Activated CD4-positive, alpha-beta T cell treated with anti-CD3 and anti-CD28 coated beads, Interleukin-2, amount 50 U/mL, for 1 hour (primary cell): Measurements from ENCODE around the gene CCR8.

Source experiments
- DNase-seq: peaks from one replicate; pipeline ENCODE4 v3.0.0-alpha.2; 2020

Gene CCR8, protein sequence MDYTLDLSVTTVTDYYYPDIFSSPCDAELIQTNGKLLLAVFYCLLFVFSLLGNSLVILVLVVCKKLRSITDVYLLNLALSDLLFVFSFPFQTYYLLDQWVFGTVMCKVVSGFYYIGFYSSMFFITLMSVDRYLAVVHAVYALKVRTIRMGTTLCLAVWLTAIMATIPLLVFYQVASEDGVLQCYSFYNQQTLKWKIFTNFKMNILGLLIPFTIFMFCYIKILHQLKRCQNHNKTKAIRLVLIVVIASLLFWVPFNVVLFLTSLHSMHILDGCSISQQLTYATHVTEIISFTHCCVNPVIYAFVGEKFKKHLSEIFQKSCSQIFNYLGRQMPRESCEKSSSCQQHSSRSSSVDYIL

DNA sequence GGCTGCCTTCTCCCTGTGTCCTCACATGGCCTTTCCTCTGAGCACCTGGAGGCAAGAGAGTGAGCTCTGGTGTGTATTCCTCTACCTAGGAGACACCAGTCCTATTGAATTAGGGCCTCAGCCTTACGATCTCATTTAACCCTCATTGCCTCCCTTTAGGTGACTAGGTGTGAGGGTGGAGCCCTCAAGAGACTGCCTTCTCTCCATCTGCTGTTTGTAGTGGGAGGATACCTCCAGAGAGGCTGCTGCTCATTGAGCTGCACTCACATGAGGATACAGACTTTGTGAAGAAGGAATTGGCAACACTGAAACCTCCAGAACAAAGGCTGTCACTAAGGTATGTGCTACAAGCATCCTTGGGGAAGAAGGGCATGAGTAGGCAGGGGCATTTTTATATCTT, at the start of gene CCR8:
CCR8 (plus strand) TSS at position 217 of the 400 bp plus-strand sequence. CDS start 2,623 bp downstream, outside the sequence.
- DNase-seq: no peak

DNA sequence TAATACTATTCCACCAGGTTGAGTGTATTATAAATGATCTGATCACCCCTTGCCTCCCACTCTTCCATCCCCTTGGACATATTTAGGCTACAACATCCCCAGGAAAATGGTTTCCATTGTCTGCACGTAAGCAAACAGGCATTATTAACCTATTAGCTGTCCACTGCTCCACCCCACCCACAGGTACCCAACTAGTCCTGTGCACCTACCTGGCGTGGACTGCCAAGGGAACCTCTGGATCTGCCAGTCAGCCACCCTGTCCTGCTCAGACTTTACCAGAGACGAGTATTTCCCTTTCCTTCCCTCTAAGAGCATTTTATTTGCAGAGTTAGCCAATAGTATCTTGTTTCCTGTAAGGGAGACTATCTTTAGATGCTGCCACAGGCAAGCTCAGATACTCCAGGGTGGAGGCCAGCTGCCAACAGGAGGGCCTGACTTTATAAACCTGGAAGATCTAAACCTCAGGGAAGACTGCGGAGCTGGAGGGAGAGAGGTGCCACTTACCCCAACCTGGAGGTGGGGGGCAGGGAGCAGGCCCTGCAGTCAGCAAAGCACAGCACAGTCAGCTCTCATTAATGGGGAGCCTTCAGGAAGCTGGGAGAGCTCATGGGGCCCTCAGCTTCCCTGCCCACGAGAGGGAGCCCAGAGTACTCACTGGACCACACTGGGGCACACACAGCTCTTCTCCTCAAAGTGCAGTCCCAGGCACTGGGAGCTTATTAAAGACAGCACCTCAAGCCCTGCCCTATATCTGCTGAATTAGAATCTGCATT, 49.6 kb upstream of the CCR8 start, which contains the start of gene CX3CR1:
CX3CR1 (minus strand) TSS at position 292 of the 773 bp plus-strand sequence. CDS start 13,527 bp downstream, outside the sequence.
- DNase-seq: no peak

DNA sequence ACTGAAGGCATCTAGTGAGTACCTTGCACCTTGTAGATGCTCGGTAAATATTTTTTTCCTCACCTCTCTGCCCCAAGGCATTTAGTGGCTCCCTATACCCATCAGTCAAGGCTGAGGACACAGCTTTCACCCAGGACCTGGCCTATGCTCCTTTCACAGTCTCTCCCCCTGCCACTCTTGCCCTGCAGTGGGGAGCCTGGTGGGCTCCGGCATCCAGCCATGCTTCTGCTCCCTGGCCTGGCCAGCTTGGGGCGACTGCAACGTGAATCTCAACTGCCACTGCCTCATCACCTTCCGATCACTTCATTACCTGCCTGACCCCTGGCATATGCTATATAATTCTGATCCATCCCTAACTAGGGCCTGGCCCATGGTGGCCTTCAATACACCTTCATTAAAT, 48.9 kb upstream of the CCR8 start:
- DNase-seq: no peak

DNA sequence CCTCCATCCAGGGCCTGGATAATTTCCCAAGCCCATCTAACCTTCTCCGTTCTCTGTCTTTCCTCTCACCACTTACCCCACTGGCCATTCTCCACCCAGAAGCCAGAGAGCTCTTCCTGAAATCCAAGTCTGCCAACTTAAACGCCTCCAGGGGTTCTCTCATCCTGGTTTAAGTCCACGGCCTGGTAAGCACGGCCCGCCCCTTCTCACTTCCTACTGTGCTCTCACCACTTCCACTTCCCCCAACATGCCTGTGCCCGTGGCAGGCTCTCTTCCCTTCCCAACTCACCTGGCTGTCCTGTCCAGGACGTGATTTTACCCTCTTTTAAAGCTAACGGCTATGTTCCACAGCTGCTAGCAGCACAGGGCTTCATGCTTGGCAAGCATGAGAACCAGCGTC, 48.0 kb upstream of the CCR8 start:
- no peak for DNase-seq

DNA sequence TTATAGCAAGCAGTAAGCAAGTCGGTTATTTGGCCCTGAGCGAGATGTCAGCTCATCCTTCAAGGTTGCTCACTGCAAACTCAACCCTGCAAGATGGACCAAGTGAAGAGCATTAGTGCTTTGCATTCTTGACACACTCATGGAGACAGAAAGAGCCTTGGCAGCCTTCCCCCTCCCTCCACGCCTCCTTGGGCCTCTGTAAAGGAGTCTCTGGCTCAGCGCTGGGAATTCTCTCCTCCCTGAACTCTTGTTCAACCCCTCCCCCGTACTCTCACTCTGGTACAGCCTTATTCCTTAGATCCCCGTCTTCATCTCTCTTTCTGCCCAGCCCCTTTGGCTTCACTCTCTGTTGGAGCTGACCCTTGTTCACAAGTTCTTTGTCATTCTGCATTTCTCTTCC, 47.5 kb upstream of the CCR8 start:
- DNase-seq: no peak

DNA sequence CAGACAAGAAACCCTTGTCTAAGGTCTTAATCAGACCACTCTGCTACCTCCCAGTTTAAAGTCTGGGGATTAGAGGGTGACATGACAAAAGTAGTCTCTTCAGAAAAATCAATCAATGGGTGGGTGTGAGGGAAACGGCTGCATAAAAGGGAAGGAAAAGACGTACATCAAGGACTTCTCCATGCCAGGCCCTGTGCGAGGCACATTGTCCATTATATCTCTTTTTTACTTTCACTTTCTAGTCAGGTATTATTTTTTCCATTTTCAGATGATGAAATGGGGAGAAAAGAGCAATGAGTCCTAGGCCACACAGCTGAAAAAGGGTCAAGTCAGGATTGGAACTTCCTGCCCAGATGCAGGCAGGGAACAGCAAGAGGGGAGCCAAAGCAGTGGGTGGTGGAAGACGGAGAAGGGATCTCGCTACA, 45.0 kb upstream of the CCR8 start:
- DNase-seq: no peak

DNA sequence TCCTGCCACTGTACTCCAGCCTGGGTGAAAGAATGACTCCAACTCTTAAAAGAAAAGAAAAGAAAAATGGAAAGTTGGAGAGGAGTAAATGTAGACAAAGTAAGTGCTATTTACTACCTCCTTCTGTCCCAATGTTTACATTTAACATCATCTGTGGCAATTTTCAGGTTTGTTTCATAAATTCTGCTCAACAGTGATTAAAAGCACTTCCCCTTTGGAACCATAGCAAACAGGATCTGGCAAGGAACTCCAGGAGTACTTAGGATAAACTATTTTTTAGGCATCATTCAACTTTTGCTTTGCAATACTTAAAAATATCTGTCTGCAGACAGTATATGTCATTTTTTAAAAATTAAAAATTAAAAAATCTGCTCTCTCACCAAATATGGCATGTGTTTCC, 44.2 kb upstream of the CCR8 start:
- no peak for DNase-seq

DNA sequence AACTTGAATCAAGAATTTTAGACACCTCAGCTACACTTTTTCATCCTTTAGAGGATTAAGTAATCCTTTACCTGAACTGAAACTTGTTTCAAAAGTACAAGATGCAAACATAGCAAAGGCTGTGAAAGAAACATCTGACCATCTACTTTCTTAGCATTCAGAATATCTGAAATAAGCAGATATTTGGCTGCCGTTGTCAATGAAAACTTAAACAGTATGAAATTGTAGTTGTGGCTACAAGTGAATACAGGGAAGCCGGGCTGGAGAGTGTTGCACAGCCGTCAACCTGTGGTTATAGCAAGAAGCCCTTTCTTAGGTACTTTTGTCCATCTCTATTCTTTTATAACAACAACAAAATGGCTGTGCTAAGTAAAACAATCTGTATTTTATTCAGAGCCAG, 42.7 kb upstream of the CCR8 start:
- DNase-seq: no peak

DNA sequence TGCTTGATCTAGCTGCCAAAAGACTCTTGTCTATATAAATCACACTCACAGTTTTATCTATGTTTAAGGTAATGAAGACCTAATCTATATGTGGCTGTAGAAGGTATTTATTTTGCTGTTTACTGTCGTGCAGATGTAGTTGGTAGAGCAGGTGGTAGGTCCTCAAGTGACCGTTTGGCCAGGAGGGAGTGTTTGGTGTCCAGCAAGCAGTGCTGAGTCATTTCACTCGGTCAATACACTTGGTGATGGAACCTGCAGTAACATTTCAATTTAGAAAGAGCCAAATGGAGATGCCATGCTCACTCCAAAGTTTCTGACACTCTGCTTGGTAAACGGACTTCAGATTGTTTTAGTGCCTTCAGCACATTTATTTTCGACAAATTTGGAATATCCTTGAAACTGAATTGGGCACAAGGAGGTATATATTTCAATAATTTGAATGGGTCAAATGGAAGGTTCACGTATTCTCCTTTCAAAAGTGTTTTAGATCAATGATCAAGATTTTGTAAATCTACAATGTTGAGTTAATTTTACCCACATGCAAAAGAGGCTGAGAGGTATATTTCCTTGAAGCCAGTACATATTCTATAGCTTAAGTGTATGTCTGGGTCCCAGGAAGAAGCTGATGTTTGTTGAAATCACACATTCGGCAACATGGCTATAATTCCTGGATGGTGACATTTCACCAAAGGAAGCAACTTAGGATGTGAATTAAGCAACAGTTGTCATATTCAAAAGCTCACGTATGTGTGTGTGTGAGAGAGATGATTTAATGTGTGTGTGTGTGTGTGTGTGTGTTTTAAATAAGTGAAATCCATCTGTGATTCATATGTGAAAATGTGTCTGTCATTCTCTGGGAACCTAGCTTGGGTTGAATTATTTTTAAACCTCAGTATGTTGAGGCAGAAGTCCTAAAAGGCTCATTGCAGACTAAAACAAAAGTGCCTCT, 42.0 kb upstream of the CCR8 start:
- DNase-seq: no peak

DNA sequence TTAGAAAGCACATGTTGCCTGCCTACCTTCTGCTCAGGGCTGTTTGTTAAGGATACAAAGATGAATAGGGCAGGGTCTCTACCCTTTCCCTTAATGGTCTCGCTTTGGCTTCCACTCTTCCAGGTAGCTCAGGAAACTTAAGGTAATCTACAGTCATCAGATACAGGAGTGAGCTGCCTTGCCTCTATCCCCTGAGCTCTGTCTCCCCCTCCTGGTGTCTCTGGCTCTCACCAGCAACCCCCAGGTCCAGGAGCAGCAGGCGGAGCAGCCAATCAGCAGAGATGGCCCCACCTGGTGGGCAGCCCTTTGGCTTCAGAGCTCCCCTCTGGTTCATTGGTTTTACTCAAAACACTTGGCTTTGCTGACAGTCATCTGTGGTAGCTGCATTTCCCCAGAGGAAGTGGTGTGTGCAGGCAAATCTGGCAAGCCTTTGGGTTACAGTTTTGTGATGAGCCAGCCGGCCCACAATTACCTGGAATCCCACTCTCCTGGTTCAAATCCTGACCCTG, 41.2 kb upstream of the CCR8 start:
- DNase-seq: peak; percentile 74

DNA sequence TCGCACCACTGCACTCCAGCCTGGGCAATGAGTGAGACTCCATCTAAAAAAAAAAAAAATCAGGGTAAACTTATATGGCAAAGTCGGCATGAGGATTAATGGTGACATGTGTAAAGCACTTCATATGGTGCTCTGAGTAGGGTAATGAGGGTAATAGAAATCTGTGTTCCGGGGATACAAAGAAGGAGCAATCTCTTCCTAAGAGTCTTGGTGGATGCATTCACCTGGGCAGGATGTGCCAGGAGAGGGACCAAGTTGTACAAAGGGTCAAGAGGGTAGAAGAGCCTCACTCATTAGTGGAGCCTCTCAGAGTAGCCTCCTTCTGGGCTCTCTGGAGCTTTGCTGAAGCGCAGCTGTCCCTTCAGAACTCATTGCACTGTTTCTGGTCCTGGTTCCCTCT, 40.4 kb upstream of the CCR8 start:
- no peak for DNase-seq

DNA sequence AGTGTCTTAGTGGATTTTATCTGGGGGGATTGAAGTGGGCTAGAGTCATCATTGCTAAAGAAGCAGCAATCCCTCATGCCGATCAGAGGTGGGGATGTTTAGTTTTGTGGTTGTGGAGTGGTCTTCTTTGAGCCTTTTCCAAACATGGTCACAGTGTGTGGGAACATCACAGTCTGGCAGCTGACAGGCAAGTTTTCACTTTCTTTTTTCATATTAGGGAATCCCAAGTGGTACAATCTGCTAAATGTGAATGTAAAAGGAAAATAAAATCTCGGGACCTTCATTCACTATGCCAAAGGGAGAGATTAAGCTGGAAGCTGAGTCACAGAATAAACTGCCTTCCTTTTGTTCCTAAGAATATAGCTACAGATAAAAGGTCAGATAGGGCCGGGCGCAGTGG, 39.3 kb upstream of the CCR8 start:
- DNase-seq: no peak

DNA sequence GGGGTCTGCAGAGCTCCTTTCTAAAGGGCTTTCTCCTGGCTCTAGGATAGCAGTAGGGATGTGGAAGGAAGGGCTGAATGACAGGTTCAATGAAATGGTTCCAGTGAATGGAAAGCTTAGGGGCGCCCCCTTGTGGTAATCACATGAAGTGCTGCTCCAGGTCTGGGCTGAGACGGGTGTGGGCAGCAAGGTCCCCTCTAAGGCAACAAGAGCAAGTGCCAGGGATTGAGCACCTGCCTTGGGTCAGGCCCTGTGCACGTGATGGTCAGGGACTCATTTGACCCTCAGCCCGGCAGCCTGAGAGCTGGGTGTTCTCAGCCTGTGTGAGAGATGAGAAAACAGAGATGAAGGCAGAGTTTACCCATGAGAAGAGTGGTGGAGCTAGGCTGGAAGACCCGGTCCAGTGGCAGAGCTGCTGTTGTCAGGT, 37.6 kb upstream of the CCR8 start:
- DNase-seq: peak; percentile 71

DNA sequence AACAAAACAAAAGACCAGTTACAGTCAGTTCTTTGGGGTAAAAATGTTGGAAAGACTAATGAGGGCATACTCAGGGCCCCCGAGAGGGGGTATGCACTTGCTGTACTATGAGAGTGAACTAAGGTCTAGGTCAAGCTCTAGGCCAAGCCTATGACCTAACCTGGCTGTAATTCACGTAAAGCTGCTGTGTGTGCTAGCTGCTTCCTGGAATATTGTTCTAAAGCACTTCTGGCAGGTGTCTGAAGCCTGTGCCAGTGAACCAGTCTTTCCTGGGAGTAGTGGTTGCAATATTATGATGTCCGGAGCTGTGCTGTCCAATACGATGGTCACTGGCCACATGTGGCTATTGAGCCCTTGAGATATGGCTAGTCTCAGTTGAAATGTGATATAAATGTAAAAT, 36.5 kb upstream of the CCR8 start:
- DNase-seq: no peak

DNA sequence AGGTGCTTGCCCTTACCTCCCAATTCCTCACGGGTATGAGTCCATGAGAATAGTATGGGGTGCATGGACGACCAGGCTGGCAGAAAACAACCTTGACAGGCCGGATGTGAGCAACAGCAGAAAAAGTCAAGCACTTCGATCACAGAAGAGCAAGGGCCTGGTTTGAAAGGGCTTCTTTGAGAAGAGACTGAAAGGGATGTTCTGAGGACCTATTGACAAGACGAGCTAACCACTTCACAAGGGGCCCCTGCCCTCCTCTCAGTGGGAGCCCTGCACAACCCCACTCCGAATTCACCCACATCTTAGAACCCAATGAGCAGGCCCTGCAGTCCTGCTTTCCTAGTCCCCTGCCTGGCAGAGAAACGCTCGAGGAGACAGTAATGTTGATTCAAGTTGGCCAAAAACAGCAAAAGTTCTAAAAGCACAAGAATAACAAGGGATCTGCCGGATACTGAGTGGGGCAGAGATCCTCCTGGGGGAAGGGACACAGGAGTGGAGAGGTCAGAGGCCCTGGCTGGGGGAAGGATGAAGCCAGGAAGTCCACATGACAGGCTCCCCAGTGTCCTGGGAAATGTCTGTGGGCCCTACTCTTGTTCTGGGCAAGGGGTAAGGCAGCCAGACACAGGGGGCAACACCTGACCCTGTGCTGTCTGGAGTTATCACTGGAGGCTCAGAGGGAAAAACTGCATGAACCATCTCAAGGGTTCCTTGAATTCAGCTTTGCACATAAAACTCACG, 34.9 kb upstream of the CCR8 start:
- no peak for DNase-seq

DNA sequence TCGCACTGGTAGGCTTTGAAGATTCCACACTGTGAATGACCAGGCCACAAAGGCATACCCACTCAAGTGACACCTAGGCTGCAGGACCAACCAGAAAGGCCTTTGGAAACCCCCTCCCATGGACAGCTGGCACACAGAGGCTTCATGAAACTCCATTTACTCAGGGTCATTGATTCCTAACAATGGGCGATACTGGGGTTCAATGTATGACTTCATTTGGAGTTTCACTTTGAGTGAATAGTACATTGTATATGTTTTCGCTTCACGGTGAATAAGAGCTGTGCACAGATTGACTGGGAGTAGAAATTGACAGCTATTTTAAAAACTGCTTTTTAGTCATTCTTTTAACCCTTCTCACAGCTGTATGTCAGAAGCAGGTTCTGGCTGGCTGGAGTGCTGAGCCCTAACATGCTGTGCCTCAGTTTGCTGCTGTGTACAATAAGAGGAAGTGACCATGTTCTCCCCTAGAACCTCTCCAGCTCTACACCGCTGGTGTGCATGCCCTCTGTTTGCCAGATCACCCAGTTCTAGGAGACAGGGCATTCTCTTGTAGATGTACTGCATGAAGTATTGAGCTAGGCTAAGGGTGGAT, 34.2 kb upstream of the CCR8 start:
- DNase-seq: no peak

DNA sequence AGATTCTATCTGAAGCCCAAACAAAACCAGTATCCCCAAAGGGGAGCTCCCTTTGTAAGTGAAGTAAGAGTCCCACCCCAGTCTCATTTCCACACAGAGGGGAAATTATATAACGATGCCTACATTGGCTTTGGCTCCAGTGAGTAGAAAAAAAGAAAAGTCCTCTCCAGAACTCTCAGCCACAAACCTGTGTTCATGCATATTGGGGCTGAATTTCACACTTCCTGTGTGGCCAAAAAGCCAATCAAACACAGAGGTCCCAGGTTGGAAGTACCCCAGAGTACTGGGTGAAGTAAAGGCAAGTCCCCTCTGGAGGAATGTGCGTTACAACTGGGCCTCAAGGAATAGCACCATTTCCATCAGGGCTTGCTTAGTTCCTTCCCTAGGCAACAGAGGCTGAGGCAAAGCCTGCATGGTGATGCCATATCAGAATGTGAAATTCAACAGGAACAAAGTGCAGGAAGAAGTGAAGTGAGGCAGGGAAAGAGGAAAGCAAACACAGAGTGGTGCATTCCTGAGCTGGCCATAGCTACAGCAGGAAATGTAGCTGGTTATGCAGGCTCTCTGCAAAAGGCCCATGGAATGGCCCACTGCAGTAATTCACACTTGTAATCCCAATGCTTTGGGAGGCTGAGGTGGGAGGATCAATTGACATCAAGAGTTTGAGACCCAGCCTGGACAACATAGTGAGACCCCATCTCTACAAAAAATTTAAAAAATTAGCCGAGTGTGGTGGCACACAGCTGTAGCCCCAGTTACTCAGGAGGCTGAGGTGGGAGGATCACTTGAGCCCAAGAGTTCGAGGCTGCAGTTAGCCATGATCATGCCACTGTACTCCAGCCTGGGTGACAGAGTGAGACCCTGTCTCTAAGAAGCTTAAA, 33.1 kb upstream of the CCR8 start:
- no peak for DNase-seq

DNA sequence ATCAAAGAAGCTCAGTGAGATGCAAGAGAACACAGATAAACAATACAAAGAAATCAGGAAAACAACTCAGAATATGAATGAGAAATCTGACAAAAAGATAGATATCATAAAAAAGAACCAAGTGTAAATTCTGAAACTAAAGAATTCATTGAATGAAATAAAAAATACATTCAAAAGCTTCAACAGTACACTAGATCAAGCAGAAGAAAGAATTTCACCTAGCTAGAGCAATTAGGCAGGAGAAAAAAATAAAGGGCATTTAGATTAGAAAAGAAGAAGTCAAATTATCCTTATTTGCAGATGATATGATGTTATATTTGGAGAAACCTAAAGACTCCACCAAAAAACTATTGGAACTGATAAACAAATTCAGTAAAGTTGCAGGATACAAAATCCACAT, 30.2 kb upstream of the CCR8 start:
- DNase-seq: no peak

DNA sequence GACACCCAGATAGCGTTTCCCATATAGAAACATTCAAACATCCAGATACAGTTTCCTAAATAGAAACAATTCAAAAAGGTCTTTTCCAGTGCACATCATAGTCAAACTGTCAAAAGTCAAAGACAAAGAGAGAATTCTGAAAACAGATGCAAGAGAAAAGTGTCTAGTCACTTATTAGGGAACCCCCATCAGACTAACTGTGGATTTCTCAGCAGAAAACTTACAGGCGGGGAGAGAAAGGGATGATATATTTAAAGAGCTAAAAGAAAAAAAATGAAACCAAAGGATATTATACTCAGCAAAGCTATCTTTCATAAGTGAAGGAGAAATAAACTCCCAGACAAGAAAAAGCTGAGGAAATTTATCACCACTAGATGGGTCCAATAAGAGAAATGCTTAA, 27.3 kb upstream of the CCR8 start:
- DNase-seq: no peak

DNA sequence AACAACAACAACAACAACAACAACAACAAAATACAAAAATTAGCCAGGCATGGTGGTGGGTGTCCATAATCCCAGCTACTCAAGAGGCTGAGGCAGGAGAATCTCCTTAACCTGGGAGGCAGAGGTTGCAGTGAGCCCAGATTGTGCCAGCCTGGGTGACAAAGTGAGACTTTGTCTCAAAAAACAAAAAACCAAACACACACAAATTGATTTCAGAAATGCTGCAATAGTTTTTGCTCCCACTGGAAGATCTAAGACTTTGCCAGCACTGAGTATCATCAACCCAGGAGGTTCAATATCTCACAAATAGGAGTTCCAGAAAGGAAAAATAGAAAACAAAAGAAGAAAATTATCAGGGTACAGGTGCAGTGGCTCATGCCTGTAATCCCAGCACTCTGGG, 16.2 kb upstream of the CCR8 start:
- no peak for DNase-seq

DNA sequence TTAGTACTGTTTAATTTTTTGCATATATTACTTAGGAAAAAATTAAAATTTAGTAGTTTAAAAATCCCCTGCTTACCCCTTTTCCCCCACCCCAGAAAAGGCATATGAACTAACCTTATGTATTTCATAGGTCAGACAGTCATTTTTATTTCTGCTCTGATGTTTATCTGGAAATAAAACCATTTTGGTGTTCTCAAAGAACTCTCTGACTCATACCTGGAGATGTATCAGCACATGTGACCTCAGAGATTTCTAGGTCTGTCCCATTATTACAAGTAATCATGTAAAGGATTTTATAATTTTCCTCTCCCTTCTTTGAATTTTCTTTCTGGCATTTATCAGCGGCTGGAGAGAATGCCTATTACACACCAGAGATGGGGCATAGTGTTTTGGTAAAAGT, 14.1 kb upstream of the CCR8 start:
- no peak for DNase-seq
